ENCODE results near the gene PTPN20.

The PTPN20 gene

DNA sequence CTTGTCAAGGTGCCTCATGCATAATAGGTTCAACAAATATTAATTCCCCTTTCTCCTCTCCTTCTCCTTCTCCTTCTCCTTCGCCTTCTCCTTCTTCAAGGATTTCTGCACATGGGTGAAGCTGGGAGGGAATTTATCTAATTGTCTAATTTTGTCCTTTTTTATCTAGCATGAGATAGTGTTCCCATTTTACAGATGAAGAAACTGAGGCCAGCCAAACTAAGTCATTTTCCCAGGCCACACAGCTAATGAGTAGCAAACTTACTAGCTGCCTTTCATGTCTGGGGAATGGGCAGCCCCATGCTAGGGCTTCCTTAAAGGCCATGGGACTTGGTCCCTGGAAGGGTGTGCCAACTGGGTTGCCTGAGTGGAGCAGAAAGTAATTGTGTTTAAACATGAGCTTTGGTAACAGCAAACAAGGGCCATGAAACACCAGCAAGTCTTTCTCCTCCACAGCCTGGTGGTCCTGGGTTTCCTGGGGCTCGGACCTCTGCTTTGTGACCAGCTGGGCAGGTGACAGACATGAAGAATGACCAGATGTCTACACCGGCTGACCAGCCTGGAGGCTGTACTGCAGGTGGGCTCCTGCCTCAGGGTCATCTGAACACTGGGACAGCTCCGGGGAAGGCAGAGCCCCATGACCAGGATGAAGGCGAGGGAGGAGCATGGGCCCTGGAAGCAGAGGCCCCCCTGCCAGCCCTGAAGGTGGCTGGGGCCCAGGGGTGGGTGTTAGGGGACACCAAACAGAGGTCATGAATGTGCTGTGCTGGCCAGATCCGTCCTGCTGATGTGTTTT, 138.0 kb downstream of the PTPN20 start:
- no peaks in the 10 kb centered on the region for H4K20me1 ChIP-seq (ENCODE audit: control insufficient read depth, insufficient read depth, low read depth, low read length)
- no peaks in the 10 kb centered on the region for H3K79me2 ChIP-seq (ENCODE audit: control insufficient read depth, low read length)
- H3K27me3 ChIP-seq (ENCODE audit: control insufficient read depth, low read length): no peaks in the 10 kb centered on the region
- TF ChIP-seq EZH2phosphoT487 (IDR thresholded peaks at IDR 0.05; ENCODE audit: borderline replicate concordance, low read length): no peak
- TF ChIP-seq, protein P1, sequence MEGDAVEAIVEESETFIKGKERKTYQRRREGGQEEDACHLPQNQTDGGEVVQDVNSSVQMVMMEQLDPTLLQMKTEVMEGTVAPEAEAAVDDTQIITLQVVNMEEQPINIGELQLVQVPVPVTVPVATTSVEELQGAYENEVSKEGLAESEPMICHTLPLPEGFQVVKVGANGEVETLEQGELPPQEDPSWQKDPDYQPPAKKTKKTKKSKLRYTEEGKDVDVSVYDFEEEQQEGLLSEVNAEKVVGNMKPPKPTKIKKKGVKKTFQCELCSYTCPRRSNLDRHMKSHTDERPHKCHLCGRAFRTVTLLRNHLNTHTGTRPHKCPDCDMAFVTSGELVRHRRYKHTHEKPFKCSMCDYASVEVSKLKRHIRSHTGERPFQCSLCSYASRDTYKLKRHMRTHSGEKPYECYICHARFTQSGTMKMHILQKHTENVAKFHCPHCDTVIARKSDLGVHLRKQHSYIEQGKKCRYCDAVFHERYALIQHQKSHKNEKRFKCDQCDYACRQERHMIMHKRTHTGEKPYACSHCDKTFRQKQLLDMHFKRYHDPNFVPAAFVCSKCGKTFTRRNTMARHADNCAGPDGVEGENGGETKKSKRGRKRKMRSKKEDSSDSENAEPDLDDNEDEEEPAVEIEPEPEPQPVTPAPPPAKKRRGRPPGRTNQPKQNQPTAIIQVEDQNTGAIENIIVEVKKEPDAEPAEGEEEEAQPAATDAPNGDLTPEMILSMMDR (IDR thresholded peaks at IDR 0.05; ENCODE audit: low read depth, low read length, poor library complexity, severe bottlenecking): no peak
- H3K9me3 ChIP-seq (ENCODE audit: control insufficient read depth, insufficient read depth, low read length): no peaks in the 10 kb centered on the region
- H3K4me3 ChIP-seq (ENCODE audit: low read length): no peak overlapping the region
- no peaks in the 10 kb centered on the region for H3F3A ChIP-seq (ENCODE audit: control insufficient read depth, insufficient read depth)
- no peaks in the 10 kb centered on the region for H3K36me3 ChIP-seq (ENCODE audit: control insufficient read depth, low read length)
- H3K4me1 ChIP-seq (ENCODE audit: control insufficient read depth, low read length): no peaks in the 10 kb centered on the region
- no peak overlapping the region for H3K4me2 ChIP-seq (ENCODE audit: low read length)
- H3K9me2 ChIP-seq (replicated peaks; ENCODE audit: control insufficient read depth, low read length): no peaks in the 10 kb centered on the region
- H3K27ac ChIP-seq (ENCODE audit: low read depth, low read length): no peak overlapping the region

DNA sequence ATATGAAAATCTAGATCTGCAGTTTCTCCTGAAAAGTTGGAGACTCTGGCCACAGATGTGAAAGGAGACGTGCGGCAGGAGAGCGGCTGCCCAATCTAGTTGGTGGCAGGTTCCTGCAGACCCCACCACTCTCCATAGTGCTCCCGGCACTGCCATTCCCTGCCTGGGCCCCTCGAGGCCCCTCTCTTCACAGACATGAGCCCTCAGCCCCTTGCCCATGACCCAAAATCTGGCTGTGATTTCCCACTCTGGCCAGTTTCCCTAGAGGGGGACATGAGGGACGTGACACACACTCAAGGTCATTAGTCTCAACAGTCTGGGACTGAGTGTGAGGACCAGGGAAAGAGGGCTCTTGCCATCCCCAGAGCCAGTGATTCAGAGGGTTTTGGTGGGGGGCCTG, 138.7 kb downstream of the PTPN20 start:
- Histone ChIP-seq H3K9me2 (replicated peaks; ENCODE audit: control insufficient read depth, low read length) (no peaks in the 10 kb centered on the region), H3K9me3 (ENCODE audit: control insufficient read depth, insufficient read depth, low read length) (no peaks in the 10 kb centered on the region), H3K27me3 (ENCODE audit: control insufficient read depth, low read length) (no peaks in the 10 kb centered on the region), H3K4me2 (ENCODE audit: low read length) (no peak overlapping the region), H3F3A (ENCODE audit: control insufficient read depth, insufficient read depth) (no peaks in the 10 kb centered on the region), H3K4me3 (ENCODE audit: low read length) (no peak overlapping the region), H4K20me1 (ENCODE audit: control insufficient read depth, insufficient read depth, low read depth, low read length) (no peaks in the 10 kb centered on the region), H3K27ac (ENCODE audit: low read depth, low read length) (no peak overlapping the region), H3K36me3 (ENCODE audit: control insufficient read depth, low read length) (no peaks in the 10 kb centered on the region), H3K4me1 (ENCODE audit: control insufficient read depth, low read length) (no peaks in the 10 kb centered on the region), H3K79me2 (ENCODE audit: control insufficient read depth, low read length) (no peaks in the 10 kb centered on the region)
- TF ChIP-seq, protein P1 (IDR thresholded peaks at IDR 0.05; ENCODE audit: low read depth, low read length, poor library complexity, severe bottlenecking): no peak
- TF ChIP-seq EZH2phosphoT487 (IDR thresholded peaks at IDR 0.05; ENCODE audit: borderline replicate concordance, low read length): no peak

DNA sequence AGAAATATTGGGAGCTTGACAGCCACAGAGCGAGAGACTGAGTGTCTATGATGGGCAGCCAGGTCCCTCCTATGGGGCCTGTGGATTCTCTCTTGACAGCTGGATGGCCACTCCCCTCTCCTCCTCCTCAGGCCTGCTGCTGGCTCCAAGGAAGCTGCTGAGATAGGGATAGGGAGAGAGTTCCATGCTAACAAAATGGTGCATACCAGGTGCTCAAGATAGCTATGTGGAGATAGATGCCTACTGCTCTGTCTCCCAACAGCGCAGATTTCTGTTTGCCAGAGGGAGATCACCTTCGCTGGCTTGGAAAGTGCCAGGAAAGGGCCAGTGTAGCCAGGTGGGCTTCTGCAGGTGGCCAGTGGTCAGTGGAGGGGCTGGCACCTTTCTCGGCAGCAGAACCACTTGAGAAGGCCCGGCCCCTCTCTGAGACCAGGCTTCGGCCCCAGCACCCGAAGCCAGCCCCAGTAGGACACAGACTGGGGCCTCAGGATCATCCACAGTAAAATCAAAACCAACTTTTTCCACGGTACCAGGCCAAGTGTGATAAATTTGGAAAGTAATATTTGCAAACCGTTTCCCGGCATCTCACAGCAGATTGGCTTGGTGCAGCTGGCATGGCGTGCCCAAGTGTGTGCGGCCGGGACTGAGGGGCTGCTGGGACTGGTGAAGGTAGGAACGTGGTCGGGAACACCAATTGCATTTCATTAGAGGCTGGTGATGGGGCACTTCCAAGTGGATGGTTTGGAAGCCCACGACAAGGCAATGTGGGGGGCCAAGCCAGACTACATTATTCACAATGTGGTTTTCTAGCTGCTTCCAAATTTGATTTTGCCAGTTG, 139.6 kb downstream of the PTPN20 start:
- Histone ChIP-seq H3K4me3 (ENCODE audit: low read length) (no peak overlapping the region), H3K27me3 (ENCODE audit: control insufficient read depth, low read length) (no peaks in the 10 kb centered on the region), H3K27ac (ENCODE audit: low read depth, low read length) (no peak overlapping the region), H3K4me1 (ENCODE audit: control insufficient read depth, low read length) (no peaks in the 10 kb centered on the region), H3F3A (ENCODE audit: control insufficient read depth, insufficient read depth) (no peaks in the 10 kb centered on the region), H4K20me1 (ENCODE audit: control insufficient read depth, insufficient read depth, low read depth, low read length) (no peaks in the 10 kb centered on the region), H3K9me2 (replicated peaks; ENCODE audit: control insufficient read depth, low read length) (no peaks in the 10 kb centered on the region), H3K79me2 (ENCODE audit: control insufficient read depth, low read length) (no peaks in the 10 kb centered on the region), H3K36me3 (ENCODE audit: control insufficient read depth, low read length) (no peaks in the 10 kb centered on the region), H3K4me2 (ENCODE audit: low read length) (no peak overlapping the region), H3K9me3 (ENCODE audit: control insufficient read depth, insufficient read depth, low read length) (no peaks in the 10 kb centered on the region)
- no peak for TF ChIP-seq EZH2phosphoT487 (IDR thresholded peaks at IDR 0.05; ENCODE audit: borderline replicate concordance, low read length)
- TF ChIP-seq, protein P1 (IDR thresholded peaks at IDR 0.05; ENCODE audit: low read depth, low read length, poor library complexity, severe bottlenecking): no peak
